GM19043 (cell line): ENCODE measurements around the gene ZNF672.
"Not testable (repeated sequence)": the region's sequence is repeated elsewhere in the genome, so short reads cannot be mapped to it uniquely, and the experiment has no call there.

Source experiments
- ATAC-seq: cut with Tn5 transposase; IDR thresholded peaks from one replicate; pipeline ENCODE4 v1.9.1; 2021; ENCODE audit warnings: low read depth; ENCODE audit not compliant: unreplicated experiment

The ZNF672 gene

DNA sequence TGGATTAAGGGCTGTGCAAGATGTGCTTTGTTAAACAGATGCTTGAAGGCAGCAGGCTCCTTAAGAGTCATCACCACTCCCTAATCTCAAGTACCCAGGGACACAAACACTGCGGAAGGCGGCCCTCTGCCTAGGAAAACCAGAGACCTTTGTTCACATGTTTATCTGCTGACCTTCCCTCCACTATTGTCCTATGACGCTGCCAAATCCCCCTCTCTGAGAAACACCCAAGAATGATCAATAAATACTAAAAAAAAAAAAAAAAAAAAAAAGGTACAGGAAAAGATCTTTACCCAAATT lies 7.4 kb upstream of the ZNF672 start:
- not testable (repeated sequence) for ATAC-seq

DNA sequence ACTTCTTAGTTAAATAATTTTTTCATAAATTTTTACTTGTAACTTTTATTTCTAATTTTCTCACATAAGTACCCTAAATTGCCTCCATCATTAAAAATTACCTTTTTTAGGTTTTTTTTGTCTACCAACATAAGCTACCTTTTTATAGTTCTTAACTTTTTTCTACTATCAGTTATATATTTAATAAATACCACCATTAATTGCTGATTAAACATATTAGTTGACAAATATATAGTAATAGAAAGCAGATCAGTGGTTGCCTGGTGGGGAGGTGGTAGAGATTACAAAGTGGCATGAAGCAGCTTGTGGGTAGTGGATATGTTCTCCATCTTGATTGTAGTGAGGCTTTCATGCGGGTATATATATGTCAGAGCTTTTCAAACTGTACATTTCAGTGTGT lies 6.2 kb upstream of the ZNF672 start:
- no peak for ATAC-seq

DNA sequence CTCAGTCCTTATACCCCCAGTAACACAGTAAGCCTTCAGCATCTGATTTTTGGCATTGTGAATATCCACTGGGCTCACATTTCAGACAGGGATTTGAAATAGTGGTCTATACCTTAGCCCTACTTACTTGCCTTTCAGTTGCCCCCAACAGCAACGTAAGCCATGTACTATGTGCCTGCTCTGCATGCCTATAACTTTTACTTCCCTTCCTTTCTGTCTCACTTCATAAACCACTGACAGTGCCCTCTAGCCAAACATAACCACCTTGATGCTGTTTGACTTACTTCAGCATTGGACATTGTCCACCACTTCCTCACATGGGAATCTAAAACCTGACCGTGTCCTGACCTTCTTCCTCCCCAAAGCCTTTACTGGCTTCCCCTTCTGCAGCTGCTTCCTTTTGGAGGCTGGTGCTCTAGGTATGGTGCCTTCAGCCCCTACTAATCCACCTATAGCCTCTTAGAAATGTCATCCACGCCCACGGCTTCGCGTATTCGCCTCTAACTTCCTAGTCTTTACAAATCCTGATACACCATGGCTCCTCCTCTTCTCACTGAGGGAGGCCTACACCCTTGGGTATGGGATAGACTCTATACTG lies 3.6 kb upstream of the ZNF672 start:
- no peak for ATAC-seq

DNA sequence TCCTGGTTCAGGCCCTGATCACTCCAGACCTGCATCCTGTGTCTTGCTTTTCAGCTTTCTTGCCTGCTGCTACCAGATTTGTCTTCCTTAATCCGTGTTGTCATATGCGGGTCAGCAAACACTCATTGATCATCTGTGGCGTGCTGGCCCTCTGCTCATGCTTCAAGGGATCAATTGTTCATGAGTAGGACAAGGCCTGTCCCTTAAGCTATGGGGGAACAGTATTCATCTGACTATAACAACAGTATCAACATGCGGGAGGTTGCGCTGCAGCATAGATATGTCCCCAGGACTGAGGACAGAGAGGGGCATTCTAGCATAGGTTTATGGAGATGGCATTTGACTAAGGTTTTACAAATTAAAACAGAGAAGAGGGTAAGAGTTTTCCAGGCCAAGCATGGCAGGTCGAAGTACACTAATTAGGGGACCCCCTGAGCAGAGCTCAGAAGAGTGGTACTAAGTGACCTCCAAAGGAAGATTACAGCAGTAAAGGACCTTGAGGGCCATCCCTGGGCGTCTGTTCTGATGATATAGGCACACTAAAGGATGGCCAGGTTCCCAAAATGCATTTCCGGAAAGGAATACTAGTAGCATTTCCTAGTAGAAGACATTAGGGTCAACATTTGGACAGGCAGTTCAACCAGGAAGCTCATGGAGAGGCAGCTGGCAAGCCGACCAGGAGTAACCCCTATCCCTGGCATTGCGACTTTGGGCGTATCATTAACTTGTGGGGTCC lies 811 bp upstream of the ZNF672 start:
- no peak for ATAC-seq

DNA sequence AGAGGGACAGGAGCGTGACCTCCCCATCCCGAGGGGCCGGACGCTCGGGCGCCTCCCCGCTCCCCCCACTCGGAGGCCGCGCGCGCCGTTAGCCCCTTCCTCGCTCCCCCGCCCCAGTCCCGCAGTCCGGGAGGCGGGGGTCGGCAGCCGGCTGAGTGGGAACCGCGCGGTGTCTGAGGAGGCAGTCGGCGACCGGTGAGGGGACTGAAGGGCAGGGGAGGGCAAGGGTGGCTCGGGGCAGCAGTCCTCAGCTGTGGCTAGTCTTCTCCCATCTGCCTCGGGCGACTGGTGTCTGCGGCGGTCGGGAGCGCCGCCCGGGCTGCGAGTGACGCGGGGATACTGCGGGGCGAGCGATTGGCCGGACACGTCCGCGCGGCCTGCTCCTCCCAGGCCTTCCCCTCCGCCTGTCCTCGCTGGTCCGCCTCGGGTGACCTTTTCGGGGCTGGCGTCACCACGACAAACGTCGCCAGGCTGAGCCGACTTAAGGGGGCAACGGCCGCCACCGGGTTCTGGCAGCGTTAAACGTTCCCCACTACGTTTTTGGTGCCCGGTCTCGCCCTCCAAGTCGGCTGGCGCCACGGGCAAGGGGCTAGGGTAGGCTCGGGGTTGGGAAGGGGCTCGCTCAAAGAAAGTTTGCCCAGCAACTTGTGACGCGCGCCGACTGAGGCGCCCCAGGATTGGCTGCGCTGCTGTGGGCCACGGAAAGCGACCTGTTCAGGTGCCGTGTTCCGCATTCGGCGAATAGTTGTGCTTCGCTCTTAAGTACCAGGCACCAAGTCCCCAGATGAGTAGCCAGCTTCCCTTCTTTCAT lies 538 bp downstream of the ZNF672 start:
- peak; percentile 60 for ATAC-seq

DNA sequence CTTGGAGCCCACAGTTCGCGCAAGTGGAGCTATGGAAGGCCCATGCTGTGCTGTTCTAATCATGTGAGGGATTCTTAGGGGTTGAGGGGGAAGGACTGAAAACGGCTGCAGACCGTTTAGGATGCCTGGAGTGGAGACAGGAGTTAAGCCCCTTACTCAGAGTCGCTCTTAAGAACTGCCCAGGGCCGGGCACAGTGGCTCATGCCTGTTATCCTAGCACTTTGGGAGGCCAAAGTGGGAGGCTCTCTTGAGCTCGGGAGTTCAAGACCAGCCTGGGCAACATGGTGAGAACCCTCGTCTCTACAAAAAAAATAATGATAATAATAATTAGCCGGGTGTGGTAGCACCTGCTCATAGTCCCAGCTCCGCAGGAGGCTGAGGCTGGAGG lies 1.1 kb downstream of the ZNF672 start:
- no peak for ATAC-seq

DNA sequence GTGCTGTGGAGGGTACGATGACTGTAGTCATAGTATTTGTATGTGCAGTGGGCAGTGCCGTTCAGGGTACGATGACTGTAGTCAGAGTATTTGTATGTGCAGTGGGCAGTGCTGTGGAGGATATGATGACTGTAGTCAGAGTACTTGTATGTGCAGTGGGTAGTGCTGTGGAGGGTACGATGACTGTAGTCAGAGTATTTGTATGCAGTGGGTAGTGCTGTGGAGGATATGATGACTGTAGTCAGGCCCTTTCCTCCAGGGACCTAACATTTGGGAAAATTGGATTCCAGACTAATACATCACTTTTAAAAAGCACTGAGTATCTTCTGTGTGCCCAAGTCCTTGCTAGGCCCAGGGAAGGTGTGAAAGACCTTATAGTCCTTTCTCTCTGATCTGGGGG lies 2.9 kb downstream of the ZNF672 start:
- ATAC-seq, result no peak

DNA sequence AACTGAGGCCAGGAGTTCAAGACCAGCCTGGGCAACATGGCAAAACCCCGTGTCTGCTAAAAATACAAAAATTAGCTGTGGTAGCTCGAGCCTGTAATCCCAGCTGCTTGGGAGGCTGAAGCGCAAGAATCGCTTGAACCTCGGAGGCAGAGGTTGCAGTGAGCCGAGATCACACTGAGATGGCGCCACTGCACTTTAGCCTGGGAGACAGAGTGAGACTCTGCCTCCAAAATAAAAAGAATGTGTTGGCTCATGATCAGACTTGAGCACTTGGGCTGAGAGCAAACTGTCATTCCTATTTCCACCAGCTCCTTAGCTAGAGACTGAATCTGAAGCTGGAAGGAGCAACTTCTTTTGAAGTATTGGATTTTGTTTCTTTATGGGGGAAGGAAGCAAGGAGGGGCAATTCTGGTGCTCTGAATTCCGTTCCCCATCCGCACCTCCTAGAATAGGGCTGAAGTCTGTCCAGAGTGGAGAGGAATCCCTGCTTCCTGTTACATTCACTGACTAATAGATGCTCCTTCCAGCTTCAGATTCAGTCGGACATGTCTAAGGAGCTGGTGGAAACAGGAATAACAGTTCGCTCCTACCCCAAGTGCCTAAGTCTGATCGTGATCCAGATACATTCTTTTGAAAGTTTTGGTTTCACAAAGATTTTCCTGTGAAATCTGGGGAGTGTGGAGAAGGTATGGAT lies 3.8 kb downstream of the ZNF672 start:
- no peak for ATAC-seq

DNA sequence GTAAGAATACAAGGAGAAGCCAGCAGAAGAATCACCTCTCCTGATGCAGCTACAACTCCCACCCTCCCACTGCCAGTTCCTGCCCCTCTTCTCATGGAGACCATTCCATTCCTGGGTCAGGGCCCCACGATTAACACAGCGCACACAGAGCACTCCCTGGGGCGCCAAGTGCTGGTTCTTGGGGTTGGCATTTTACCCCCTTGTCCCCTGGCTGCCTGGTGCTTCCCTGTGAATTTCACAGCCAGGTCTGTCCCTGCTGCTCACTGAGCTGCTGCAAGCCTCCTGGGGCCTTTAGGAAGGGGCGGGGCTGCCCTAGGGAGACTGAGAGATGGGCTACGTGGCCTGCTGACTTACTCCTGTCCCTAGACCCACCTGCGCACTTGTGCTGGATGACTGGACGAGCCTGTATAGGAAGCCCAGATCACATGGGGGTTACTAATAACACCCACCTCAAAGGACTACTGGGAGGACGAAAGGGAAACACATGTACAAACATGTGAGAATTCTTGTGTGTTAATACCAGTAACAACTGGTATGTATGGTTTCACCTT lies 4.8 kb downstream of the ZNF672 start:
- ATAC-seq, result no peak

DNA sequence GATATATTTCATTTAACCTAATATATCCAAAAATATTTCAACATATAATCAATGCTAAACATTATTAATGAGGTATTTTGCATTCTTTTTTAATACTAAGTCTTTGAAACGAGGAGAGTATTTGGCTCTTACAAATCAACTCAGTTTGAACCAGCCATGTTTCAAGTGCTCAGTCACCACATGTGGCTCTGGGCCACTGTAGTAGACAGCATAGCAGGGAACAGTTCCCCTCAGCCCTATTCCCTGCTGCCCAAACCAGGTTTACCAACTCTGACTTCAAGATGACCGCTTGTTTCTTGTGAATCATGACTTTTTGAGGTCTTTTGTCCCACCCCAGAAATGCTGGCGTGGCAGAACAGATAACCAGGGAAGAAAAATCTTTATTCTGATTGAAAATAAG lies 5.7 kb downstream of the ZNF672 start:
- ATAC-seq, result no peak

DNA sequence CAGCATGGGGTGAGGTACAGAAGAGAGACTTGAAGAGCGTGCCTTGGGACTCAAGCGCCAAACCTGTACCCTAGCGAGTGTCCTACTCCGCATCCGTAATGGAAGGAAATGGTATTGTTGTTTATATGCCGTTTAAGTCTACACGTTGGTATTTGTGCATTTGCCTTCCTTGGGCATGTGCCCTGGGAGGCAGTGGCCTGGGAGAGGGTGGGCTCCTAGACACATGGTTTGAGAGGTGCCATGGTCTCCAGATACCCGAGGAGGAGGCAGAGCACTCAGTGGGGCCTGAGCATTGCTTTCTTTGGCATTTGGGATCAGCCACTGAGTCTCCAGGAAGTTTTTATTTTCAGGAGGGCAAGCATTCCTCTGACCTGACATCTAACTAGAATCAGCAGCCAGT lies 6.5 kb downstream of the ZNF672 start:
- no peak for ATAC-seq

DNA sequence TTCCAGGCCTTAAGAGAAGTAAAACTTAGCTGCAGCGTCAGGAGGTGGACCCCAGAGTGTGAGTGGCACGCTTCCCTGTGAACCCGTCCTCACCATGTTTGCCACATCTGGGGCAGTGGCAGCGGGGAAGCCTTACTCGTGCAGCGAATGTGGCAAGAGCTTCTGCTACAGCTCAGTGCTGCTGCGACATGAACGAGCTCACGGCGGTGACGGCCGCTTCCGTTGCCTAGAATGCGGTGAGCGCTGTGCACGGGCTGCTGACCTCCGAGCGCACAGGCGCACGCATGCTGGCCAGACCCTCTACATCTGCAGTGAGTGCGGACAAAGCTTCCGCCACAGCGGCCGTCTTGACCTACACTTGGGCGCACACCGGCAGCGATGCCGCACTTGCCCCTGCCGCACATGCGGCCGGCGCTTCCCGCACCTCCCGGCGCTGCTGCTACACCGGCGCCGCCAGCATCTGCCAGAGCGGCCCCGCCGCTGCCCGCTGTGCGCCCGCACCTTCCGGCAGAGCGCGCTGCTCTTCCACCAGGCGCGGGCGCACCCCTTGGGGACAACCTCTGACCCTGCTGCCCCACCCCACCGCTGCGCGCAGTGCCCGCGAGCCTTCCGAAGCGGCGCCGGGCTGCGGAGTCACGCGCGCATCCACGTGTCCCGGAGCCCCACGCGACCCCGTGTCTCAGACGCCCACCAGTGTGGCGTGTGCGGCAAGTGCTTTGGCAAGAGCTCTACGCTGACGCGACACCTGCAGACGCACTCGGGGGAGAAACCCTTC lies 9.3 kb downstream of the ZNF672 start:
- ATAC-seq, result no peak

DNA sequence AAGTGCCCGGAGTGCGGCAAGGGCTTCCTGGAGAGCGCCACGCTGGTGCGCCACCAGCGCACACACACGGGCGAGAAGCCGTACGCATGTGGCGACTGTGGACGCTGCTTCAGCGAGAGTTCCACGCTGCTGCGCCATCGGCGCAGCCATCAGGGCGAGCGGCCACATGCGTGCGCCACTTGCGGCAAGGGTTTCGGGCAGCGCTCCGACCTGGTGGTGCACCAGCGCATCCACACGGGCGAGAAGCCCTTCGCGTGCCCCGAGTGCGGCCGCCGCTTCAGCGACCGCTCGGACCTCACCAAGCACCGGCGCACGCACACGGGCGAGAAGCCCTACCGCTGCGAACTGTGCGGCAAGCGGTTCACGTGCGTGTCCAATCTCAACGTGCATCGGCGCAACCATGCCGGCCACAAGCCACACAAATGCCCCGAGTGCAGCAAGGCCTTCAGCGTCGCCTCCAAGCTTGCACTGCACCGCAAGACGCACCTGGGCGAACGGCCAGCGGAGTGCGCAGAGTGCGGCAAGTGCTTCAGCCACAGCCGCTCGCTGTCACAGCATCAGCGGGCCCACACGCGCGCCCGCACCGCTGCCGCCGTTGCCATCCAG lies 10.0 kb downstream of the ZNF672 start:
- no peak for ATAC-seq

DNA sequence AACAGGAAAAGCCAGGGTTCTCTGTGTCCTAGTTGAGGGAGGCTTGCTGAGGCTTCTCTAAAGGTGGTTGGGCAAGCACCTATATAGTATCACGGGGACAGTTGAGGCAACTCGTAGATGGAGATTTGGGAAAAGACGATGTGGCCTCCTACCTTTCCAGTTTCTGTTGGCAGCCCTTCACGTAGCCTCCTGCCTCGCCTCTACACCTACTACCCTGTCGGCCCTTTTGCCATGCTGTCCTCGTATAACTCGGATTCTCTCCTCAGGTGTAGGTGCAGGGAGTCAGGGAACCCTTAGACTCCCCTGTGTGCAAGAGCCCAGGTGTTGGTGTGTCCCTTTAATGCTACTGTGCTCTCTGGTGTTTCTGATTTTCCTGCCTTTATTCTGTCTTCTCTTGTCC lies 10.6 kb downstream of the ZNF672 start:
- no peak for ATAC-seq

DNA sequence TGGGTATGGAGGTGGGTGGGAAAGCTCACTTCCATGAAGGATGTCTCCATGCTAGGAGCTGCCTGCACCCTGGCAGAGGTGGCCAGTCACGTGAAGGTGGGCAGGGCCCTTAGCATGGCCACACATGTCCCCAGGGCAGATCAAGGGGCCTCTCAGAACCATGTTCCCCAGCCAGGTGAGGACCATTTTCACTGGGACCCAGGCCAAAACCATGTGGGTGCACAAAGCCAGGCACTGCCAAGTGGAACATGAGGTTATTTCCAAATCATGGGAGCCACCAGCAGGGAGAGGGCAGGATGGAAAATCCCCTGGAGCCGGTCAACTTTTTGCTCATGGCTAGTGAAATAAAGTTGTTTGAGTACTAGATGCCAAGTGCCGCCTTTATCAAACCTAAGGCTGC lies 11.1 kb downstream of the ZNF672 start:
- no peak for ATAC-seq

DNA sequence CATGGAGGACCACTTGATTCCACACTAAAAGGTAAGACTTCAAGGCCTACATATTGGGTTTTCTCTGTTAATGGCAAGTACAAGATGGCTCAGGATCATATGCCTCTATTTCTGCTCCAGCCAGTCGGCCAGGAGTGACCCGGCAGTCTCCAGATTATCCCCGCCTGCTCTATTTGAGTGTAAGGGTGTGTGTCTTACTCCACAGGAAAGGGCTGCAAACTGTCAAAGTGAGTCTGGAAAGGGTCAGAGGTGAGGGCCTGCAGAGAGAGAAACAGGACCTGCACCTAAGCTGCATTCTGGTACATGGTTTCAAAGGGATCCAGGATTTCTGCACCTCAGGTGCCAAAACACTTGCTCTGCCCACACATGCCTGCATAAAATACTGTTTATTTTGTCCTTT lies 11.6 kb downstream of the ZNF672 start:
- ATAC-seq, result no peak

DNA sequence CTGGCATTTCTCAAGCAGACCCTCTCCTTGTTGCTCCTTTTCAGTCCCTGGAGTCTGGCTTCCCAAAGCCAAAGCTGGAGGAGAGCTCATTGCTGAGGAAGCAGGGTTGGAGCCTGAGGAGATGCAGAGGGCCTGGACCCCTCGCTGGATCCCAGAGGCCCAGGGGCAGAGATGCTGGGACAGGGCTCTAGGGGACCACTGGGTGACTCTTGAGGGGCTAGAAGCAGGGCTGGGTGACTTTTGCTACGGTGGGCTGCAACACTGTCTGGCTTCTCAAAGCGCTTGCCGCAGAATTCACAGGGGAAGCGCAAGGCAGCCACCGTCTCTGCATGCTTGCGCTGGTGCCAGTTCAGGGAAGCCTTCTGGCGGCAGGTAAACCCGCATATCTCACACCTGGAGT lies 12.1 kb downstream of the ZNF672 start:
- ATAC-seq, result no peak

DNA sequence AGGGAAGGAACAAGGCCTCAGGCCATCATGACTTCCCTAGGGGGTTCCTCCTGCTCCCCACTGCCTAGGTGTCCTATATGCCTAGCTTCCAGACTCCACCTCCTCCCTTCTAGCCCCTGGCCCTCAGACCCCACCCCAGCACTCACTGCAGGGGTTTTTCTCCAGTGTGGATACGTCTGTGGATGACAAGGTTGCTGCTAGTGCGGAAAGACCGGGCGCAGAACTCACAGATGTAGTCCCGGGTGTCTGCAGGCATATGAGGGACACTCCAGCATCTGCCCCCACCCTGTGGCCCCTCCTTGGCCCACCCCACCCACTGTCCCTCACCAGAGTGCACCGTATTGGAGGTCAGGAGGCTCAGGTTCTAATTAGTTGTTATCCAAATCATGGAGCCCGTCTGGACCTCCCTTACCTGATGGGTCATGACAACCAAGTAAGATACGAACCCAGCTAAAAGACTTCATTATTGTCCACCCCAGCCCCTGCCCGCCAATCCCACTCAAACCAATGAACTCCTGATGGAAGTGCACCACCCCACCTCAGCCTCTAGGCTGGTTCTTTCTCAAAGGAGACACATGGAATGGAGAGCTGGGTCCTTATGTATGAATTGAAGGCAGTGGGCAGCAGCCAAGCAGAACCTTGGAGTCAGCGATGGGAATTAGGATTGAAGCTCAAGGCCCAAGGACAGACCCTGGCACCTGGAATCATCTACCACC lies 12.7 kb downstream of the ZNF672 start:
- no peak for ATAC-seq

DNA sequence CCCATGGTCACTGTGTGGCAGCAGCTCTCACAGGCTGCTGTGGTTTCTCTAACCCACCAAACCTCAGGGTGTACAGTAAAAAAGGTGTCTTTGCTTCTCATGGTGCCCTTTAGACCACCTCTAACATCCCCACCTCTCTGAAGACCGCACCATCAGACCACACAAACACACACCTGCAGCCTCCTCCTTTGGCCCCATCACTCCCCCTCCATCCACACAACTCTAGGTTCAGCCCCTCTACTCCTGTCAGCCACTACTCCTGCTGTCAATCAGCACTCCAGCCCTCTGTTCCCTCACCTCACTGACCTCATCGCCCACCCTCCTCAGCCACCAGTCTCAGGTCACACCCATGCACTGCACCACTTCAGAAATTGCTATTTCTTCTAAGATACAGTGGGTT lies 13.4 kb downstream of the ZNF672 start:
- no peak for ATAC-seq
